Astrocyte of the cerebellum (primary cell): ENCODE results near the gene TNNT2.

Experiments used
- DNase-seq: peaks from one replicate; pipeline ENCODE4 v3.0.0-alpha.2; 2011; ENCODE audit warnings: low read depth
- H3K4me3 ChIP-seq: 2 replicates; pipeline ENCODE4 v1.5.1; 2011; ENCODE audit warnings: mild to moderate bottlenecking, low read depth, low read length, moderate library complexity
- CTCF ChIP-seq: IDR thresholded peaks from 2 replicates; pipeline ENCODE4 v1.5.1; 2012; ENCODE audit warnings: low read length, low read depth, moderate library complexity, mild to moderate bottlenecking; ENCODE audit errors: missing control alignments
- in situ Hi-C: cut with HindIII; loops from 2 replicates; pipeline ENCODE4 v1.10.0; 2017; ENCODE audit warnings: low sequenced_read_pairs

The TNNT2 gene

GRCh38 chr1:201319631-201320030 is 57.8 kb downstream of the TNNT2 start:
- DNase-seq: no peak
- TF ChIP-seq CTCF: no peak
- H3K4me3 ChIP-seq: no peak overlapping the region
- in situ Hi-C loops: no loop called here

DNA sequence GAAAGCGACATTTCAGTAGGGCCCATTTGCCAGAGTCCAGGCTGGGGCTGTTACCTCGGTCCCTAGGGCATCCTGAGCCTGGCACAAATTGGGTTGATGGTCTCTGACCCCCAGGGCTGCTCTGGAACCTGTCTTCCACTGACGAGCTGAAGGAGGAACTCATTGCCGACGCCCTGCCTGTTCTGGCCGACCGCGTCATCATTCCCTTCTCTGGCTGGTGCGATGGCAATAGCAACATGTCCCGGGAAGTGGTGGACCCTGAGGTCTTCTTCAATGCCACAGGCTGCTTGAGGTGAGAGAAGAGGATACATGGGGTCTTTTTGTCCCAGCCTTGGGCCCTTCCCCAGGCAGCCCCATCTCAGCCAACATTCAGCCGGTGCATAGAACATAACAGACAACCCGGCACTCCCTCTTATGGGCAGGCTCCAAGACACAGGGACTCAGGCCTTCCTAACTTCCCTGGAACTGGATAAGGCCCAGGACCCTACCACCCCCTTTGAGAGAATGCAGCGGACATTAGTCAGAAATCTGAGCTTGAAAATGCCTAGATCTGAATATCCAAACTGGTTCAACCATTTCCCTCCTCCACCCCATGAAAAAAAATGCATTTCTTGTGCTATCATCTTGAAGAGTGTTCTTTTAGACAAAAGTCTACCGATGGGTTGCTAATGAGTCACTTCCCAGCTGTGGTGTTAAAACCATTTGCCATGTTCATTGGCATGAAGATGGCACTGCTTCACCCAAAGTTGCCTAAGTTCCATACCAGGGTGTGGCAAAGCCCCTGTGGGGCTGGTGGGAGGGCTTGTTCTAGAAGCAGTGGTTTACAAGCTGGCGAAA is 58.8 kb downstream of the TNNT2 start:
- no peak for TF ChIP-seq CTCF
- H3K4me3 ChIP-seq: no peak overlapping the region
- no peak for DNase-seq
- in situ Hi-C loops: no loop called here

GRCh38 chr1:201317551-201317950 is 59.9 kb downstream of the TNNT2 start:
- DNase-seq: no peak
- no peak overlapping the region for H3K4me3 ChIP-seq
- in situ Hi-C loops: no loop called here

GRCh38 chr1:201316556-201316955 is 60.9 kb downstream of the TNNT2 start:
- in situ Hi-C loops: no loop called here
- TF ChIP-seq CTCF: no peak
- no peak for DNase-seq
- H3K4me3 ChIP-seq: no peak overlapping the region

More at GRCh38 chr1:201317551-201317950, 59.9 kb downstream of the TNNT2 start:
- TF ChIP-seq CTCF: no peak

- no peak for DNase-seq
- TF ChIP-seq CTCF: no peak
- H3K4me3 ChIP-seq: no peak overlapping the region
- in situ Hi-C loops: no loop called here
Observed at GRCh38 chr1:201313086-201313485, 64.4 kb downstream of the TNNT2 start.

GRCh38 chr1:201312298-201312697 is 65.2 kb downstream of the TNNT2 start:
- no peak for DNase-seq
- no peak for TF ChIP-seq CTCF
- in situ Hi-C loops: no loop called here
- no peak overlapping the region for H3K4me3 ChIP-seq
